GM23248 (cell line): ENCODE results near the gene MGAT4A.

Experiments
- EZH2 ChIP-seq: fragments of 200-600 bp; sonication (generic); IDR thresholded peaks from 2 replicates; pipeline ENCODE4 v1.6.1; 2018; ENCODE audit warnings: antibody characterized with exemption, mild to moderate bottlenecking; ENCODE audit not compliant: insufficient read depth, poor library complexity, severe bottlenecking
- EZH2phosphoT487 ChIP-seq: fragments of 200-600 bp; sonication (generic); IDR thresholded peaks from 2 replicates; pipeline ENCODE4 v1.6.1; 2018; ENCODE audit warnings: antibody characterized with exemption, moderate library complexity, mild to moderate bottlenecking, low read depth; ENCODE audit not compliant: insufficient read depth

DNA sequence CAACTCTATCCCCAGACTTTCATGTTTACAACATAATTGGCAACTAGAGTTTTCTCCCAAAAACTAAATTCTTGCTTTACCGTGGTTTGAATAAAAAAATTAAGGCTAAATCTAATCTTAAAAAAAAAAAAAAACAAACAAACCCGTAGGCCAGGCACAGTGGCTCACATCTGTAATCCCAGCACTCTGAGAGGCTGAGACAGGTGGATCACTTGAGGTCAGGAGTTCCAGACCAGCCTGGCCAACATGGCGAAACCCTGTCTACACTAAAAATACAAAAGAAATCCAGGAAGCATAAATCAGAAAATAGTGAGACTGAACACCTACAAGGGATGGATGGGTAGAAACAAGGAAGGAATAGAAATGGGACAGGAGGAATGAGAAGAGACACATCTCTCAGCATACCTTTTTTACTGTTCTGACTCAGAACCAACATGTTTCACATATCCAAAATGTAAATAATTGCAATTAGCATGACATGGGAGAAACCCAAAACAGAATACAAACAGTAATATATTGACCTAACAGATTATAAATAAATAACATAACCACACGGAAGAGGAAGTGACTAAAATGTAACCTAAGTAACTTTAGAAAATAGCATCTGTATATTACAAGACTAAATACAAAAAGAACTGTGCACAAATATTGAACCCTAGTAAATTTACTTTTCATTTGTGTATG, 17.5 kb downstream of the MGAT4A start:
- TF ChIP-seq EZH2phosphoT487 (no peak), EZH2 (no peak)
